B cell (primary cell): ENCODE data around the gene NT5C1B.

ENCODE experiments used
- EZH2 ChIP-seq: IDR thresholded peaks from 2 replicates; pipeline ENCODE4 v1.6.1; 2012; ENCODE audit warnings: borderline replicate concordance, low read depth, mild to moderate bottlenecking, moderate library complexity, low read length; ENCODE audit not compliant: insufficient read depth, poor library complexity, severe bottlenecking
- TF ChIP-seq, protein P1 (sequence below): fragments of 200-600 bp; IDR thresholded peaks from one replicate; pipeline ENCODE4 v1.8.0; 2022; ENCODE audit warnings: antibody characterized with exemption, mild to moderate bottlenecking

- TF ChIP-seq, protein P1, sequence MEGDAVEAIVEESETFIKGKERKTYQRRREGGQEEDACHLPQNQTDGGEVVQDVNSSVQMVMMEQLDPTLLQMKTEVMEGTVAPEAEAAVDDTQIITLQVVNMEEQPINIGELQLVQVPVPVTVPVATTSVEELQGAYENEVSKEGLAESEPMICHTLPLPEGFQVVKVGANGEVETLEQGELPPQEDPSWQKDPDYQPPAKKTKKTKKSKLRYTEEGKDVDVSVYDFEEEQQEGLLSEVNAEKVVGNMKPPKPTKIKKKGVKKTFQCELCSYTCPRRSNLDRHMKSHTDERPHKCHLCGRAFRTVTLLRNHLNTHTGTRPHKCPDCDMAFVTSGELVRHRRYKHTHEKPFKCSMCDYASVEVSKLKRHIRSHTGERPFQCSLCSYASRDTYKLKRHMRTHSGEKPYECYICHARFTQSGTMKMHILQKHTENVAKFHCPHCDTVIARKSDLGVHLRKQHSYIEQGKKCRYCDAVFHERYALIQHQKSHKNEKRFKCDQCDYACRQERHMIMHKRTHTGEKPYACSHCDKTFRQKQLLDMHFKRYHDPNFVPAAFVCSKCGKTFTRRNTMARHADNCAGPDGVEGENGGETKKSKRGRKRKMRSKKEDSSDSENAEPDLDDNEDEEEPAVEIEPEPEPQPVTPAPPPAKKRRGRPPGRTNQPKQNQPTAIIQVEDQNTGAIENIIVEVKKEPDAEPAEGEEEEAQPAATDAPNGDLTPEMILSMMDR = no peak
- no peak for TF ChIP-seq EZH2
Observed at GRCh38 chr2:18540872-18541271, 48.5 kb downstream of the NT5C1B start.
